NCI-H526 (cell line): ENCODE measurements around the gene RNU1-2.
"Not testable (repeated sequence)": the region's sequence is repeated elsewhere in the genome, so short reads cannot be mapped to it uniquely, and the experiment has no call there.

Experiments used
- DNase-seq, 2 experiments: peaks; one replicate each; lab custom pipeline; 2025; lab: John Stamatoyannopoulos, UW

RNU1-2 gene

GRCh38 chr1:16907870-16908758, 12.3 kb downstream of the RNU1-2 start:
- DNase-seq, result no peak

GRCh38 chr1:16911851-16912721, 16.3 kb downstream of the RNU1-2 start:
- not testable (repeated sequence) for DNase-seq

DNA sequence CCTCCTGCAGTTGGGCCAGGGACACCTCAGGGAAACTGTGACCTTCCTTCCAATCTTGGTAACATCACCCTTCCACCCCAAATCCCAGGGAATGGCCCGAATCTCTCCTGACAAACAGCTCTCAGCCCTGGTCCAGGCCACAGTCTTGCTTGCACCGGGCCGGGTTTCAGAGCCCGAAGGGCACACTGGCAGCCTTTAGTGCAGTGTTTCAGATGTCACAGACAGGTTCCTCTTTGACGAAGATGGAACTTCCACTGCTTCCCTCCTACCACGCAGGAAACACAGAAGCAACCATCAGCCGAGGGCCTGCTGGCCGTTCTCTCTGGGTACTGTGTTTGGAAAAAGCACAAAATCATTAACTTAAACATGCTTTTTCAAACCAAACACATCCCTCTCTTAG, 17.0 kb downstream of the RNU1-2 start:
- not testable (repeated sequence) for DNase-seq

DNA sequence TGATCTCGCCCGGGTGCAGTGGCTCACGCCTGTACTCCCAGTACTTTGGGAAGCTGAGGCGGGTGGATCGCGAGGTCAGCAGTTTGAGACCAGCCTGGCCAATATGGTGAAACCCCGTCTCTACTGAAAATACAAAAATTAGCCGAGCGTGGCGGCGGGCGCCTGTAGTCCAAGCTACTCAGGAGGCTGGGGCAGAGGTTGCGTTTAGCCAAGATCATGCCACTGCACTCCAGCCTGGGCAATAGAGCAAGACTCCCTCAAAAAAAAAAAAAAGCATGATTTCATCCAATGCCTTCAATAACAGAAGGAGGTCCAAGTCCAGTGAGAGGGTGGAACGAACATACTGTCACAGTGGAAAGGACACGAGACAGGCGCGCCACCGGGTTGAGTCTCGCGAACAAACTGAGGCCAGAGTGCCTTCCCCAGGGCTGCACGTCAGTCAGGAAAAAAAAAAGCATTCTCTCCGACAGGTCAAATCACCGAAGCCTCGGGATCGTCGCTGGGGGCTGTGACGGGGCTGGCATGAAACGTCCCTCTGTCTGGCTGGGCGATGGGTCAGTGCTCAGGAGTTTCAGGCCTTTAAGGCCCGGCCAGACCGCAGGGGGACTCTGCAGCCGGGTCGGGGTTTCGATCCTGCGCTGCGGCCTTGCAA, 17.5 kb downstream of the RNU1-2 start:
- DNase-seq, result peak in 1 of 2 experiments; percentile 45

GRCh38 chr1:16913833-16914662, 18.3 kb downstream of the RNU1-2 start:
- peak; percentile 87 to 99 for DNase-seq

- DNase-seq, result not testable (repeated sequence)
Measured at GRCh38 chr1:16914928-16915626, 19.3 kb downstream of the RNU1-2 start.

- DNase-seq, result peak in 1 of 2 experiments; percentile 17
Measured at GRCh38 chr1:16915627-16915973, 19.8 kb downstream of the RNU1-2 start.

- not testable (repeated sequence) for DNase-seq
Measured at GRCh38 chr1:16916036-16916880, 20.5 kb downstream of the RNU1-2 start.

DNA sequence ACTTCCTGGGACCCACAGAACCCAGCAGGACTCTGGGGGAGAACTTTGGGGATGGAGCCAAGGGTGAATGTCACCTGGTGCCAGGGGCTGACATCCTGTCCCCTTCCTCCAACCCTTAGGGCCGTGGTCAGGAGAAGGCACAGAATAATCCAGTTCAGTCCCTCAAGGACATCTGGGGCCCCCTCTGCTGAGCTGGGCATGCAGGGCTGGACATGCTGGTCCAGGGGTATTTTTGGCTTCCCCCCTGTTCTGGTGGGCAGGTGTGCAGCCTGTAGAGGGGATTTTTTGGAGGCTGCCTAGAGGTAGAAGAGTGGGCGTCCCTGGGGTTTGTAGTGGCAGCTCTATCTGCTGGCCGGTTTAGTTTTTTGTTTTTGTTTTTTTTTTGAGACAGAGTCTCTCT, 22.6 kb downstream of the RNU1-2 start:
- no peak for DNase-seq

DNA sequence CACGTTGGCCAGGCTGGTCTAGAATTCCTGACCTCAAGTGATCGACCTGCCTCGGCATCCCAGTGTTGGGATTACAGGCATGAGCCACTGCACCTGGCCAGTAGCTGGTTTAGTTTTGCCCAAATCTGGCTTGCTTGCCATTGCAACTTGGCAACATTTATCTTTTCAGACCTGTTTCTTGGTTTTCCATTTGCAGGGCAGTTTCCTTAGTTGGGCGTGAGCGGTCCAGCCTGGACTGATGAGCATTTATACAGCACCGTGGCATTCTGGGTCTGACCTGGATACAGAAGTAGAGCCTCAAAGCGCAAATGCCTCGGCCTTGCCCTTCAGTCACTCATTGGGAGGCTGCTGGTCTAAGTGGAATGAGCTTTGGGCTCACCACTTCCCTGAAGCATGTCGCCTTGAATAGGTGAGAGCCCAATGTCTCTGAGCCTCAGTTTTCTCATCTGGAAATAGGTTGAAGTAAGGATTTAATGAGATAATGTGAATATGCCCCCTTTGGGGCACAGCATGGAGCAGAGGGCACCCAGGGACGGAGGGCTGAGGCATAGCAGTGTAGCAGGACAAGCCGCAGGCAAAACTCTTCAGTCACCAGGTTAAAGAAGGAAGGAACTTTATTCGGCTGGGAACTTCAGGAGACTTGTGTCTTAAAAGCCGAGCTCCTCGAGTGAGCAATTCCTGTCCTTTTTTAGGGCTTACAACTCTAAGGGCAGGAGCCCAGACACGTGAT, 23.3 kb downstream of the RNU1-2 start:
- not testable (repeated sequence) for DNase-seq

GRCh38 chr1:16920951-16921350, 25.2 kb downstream of the RNU1-2 start:
- no peak for DNase-seq

GRCh38 chr1:16921391-16922185, 25.8 kb downstream of the RNU1-2 start, which contains the start of gene CROCC:
TSS of gene CROCC (plus strand) at chr1:16921931. CDS start at chr1:16922019, 88 bp downstream.
- peak in 1 of 2 experiments; percentile 74 for DNase-seq

GRCh38 chr1:16922466-16922865, 26.7 kb downstream of the RNU1-2 start:
- DNase-seq, result no peak

DNA sequence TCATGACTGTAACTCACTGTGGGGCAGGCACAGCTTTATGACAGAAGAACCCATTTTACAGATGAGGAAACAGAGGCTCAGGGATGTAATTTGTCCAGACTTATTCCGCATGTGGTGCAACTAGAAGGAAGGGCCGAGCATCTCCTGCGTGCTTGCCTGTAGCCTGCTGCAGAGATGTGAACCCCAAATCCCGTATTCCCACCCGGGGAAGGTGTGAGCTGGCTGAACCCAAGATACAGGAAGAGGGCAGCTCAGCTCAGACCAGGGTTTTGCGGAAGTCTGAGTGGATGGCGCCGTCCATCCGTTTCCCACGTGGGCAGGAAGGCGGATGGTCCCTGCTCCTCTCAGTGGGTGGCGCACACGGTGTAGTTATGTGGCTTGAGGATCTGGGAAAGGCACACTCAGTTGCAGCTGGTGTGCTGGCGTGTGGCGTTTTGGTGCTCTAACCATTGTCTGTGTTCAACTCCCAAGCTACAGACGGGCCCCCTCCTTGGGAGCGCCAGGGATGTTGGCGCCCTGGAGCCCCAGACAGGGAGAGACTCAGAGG, 27.2 kb downstream of the RNU1-2 start:
- peak in 1 of 2 experiments; percentile 34 for DNase-seq

- DNase-seq, result no peak
Measured at GRCh38 chr1:16924216-16924918, 28.6 kb downstream of the RNU1-2 start.

DNA sequence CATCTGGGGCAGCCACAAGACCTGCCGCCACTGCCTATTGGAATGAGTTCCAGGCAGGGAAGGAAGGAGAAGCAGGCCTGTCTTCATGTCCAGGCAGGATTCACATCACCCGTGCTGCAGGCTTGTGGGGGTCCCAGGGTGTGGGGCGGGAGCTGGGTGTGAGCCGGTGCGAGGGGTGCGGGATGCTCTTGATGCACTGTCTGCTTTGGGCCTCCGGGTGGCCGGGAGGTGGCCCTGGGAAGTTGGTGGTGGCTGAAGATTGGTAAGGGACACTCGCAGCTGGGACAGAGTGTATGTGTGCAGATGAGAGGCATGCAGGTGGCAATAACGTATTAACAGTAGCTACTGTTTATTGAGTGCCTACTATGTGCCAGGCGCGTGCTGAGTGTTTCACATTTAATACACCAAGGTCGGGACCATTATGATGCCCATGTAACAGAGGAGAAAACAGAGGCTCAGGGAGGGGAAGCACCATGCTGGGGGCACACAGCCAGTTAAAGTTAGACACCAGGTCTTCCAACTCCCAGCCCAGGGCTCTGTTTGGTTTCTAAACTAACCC, 29.2 kb downstream of the RNU1-2 start:
- no peak for DNase-seq
